ENCODE data around the gene WSCD2. TPM values are rescaled to one million over a fixed set of nuclear protein-coding genes. Genes with fewer than 3 reads are reported as not detected.

The WSCD2 gene
- polyA plus RNA-seq, 4 donors: 6.7 to 11.6 (median 8.6) TPM

GRCh38 chr12:108254517-108255251, 125.6 kb downstream of the WSCD2 start:
- DNase-seq (ENCODE audit: low read depth in 4 of 4, low spot score in 3 of 4): no peak

GRCh38 chr12:108255252-108255602, 126.1 kb downstream of the WSCD2 start:
- DNase-seq (ENCODE audit: low read depth in 4 of 4, low spot score in 3 of 4): no peak

- DNase-seq (ENCODE audit: low read depth in 4 of 4, low spot score in 3 of 4): no peak
Observed at GRCh38 chr12:108257004-108257403, 127.9 kb downstream of the WSCD2 start.

GRCh38 chr12:108257610-108258106, 128.6 kb downstream of the WSCD2 start:
- DNase-seq (ENCODE audit: low read depth in 4 of 4, low spot score in 3 of 4): no peak

GRCh38 chr12:108260039-108260438, 131.0 kb downstream of the WSCD2 start:
- DNase-seq (ENCODE audit: low read depth in 4 of 4, low spot score in 3 of 4): no peak

GRCh38 chr12:108260969-108261368, 131.9 kb downstream of the WSCD2 start:
- DNase-seq (ENCODE audit: low read depth in 4 of 4, low spot score in 3 of 4): no peak

- DNase-seq (ENCODE audit: low read depth in 4 of 4, low spot score in 3 of 4): no peak
Observed at GRCh38 chr12:108265505-108265904, 136.4 kb downstream of the WSCD2 start.

- no peak for DNase-seq (ENCODE audit: low read depth in 4 of 4, low spot score in 3 of 4)
Observed at GRCh38 chr12:108266131-108266530, 137.0 kb downstream of the WSCD2 start.

GRCh38 chr12:108267450-108267849, 138.4 kb downstream of the WSCD2 start:
- no peak for DNase-seq (ENCODE audit: low read depth in 4 of 4, low spot score in 3 of 4)

GRCh38 chr12:108268397-108268796, 139.3 kb downstream of the WSCD2 start:
- no peak for DNase-seq (ENCODE audit: low read depth in 4 of 4, low spot score in 3 of 4)

- DNase-seq (ENCODE audit: low read depth in 4 of 4, low spot score in 3 of 4): no peak
Observed at GRCh38 chr12:108269224-108269623, 140.1 kb downstream of the WSCD2 start.

- no peak for DNase-seq (ENCODE audit: low read depth in 4 of 4, low spot score in 3 of 4)
Observed at GRCh38 chr12:108270035-108270848, 141.2 kb downstream of the WSCD2 start.

GRCh38 chr12:108270849-108271143, 141.7 kb downstream of the WSCD2 start:
- no peak for DNase-seq (ENCODE audit: low read depth in 4 of 4, low spot score in 3 of 4)

GRCh38 chr12:108271951-108272872, 143.1 kb downstream of the WSCD2 start:
- no peak for DNase-seq (ENCODE audit: low read depth in 4 of 4, low spot score in 3 of 4)

- DNase-seq (ENCODE audit: low read depth in 4 of 4, low spot score in 3 of 4): no peak
Observed at GRCh38 chr12:108273217-108273616, 144.1 kb downstream of the WSCD2 start.

GRCh38 chr12:108277613-108278012, 148.5 kb downstream of the WSCD2 start:
- no peak for DNase-seq (ENCODE audit: low read depth in 4 of 4, low spot score in 3 of 4)

GRCh38 chr12:108282160-108282559, 153.1 kb downstream of the WSCD2 start:
- no peak for DNase-seq (ENCODE audit: low read depth in 4 of 4, low spot score in 3 of 4)

- DNase-seq (ENCODE audit: low read depth in 4 of 4, low spot score in 3 of 4): no peak
Observed at GRCh38 chr12:108282676-108283075, 153.6 kb downstream of the WSCD2 start.

- DNase-seq (ENCODE audit: low read depth in 4 of 4, low spot score in 3 of 4): no peak
Observed at GRCh38 chr12:108284163-108284562, 155.1 kb downstream of the WSCD2 start.

- no peak for DNase-seq (ENCODE audit: low read depth in 4 of 4, low spot score in 3 of 4)
Observed at GRCh38 chr12:108285016-108285415, 155.9 kb downstream of the WSCD2 start.

GRCh38 chr12:108287227-108287626, 158.1 kb downstream of the WSCD2 start:
- no peak for DNase-seq (ENCODE audit: low read depth in 4 of 4, low spot score in 3 of 4)
